GM18499 (cell line): ENCODE results near the gene BTN3A1.
A peak's percentile ranks its signal among the peaks of the same experiment; 100 is the strongest.
"Not testable (repeated sequence)": the region's sequence is repeated elsewhere in the genome, so short reads cannot be mapped to it uniquely, and the experiment has no call there.

Experiments
- ATAC-seq: cut with Tn5 transposase; IDR thresholded peaks from one replicate; pipeline ENCODE4 v1.9.1; 2021; ENCODE audit warnings: moderate number of reproducible peaks; ENCODE audit not compliant: insufficient read depth, unreplicated experiment

BTN3A1 gene

DNA sequence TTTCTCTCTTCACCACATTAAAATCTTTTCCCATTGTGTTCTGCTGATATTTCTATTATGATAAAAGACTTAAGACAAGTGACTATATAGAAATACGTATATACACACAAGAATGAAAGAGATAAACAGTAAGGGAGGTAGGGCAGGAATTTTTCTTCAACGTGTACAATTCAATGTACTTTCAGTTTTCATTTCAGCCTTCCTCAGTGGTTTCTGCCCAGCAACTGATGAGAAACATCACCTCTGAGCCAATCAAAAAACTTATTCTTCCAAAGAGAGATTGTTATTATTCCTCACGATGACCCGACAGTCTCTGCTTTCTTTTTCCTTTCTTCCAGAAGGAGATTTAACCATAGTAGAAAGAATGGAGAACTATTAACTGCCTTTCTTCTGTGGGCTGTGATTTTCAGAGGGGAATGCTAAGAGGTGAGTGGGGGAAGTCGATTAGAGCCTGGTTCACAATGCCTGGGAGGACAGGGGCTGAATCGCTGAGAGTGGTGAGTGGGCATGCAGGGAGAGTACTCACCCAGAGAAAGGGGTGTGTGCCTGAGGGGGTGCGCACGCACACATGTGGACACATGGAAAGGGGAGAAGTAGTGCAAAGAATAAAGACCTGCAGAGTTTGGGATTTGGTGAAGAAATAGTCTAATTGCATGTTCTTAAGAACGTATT lies at the start of gene BTN3A1:
Gene BTN3A1, plus strand, starts transcription at position 289 of the 672 bp plus-strand sequence. CDS start 3,289 bp downstream, outside the sequence.
- peak; percentile 82 for ATAC-seq

GRCh38 chr6:26352315-26352714 lies 49.8 kb upstream of the BTN3A1 start:
- no peak for ATAC-seq

DNA sequence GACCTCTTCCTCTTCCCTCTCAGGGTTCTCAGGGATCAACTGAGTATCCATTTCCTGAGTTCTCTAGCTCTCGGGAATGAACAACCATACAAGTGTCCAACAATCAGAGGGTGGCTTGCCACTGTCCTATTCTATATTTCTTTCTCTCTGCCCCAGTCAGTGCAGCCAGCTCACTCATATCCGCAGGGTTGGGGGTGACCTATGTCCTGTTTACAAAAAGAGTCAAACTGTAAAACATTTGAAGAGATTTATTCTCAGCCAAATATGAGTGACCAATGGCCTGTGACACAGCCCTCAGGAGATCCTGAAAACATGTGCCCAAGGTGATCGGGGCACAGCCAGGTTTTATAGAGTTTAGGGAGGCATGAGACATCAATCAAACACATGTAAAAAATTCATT lies 47.9 kb upstream of the BTN3A1 start:
- ATAC-seq, result no peak

- no peak for ATAC-seq
These were observed 46.7 kb upstream of the BTN3A1 start for GRCh38 chr6:26355366-26355765.

DNA sequence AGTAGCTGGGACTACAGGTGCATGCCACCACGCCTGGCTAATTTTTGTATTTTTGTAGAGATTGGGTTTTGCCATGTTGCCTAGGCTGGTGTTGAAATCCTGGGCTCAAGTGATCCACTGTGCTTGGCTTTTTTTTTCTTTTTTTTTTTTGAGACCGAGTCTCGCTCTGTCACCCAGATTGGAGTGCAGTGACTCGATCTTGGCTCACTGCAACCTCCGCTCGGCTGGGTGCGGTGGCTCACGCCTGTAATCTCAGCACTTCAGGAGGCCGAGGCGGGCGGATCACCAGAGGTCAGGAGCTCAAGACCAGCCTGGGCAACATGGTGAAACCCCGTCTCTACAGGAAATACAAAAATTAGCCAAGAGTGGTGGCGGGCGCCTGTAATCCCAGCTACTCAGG lies 44.5 kb upstream of the BTN3A1 start:
- not testable (repeated sequence) for ATAC-seq

GRCh38 chr6:26358511-26358981 lies 43.5 kb upstream of the BTN3A1 start:
- peak; percentile 57 for ATAC-seq

DNA sequence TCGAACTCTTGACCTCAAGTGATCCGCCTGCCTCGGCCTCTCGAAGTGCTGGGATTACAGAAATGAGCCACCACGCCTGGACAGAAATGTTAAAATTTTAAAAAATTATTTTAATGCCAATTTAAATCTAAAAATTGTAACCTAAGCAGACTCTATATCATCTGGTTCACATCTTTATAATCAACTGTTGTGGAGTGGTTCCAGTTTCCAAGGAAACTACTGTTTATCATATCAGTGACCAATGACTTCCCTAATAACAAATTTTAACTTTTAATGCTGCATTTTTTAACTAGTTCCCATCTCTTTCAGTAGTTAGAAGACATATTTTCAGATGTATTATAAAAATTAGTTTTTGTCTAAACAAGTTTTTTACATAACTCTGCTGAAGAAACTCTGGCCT lies 42.3 kb upstream of the BTN3A1 start:
- no peak for ATAC-seq

- no peak for ATAC-seq
These were observed 41.3 kb upstream of the BTN3A1 start for GRCh38 chr6:26360451-26361416.

GRCh38 chr6:26361544-26361943 lies 40.5 kb upstream of the BTN3A1 start:
- no peak for ATAC-seq

DNA sequence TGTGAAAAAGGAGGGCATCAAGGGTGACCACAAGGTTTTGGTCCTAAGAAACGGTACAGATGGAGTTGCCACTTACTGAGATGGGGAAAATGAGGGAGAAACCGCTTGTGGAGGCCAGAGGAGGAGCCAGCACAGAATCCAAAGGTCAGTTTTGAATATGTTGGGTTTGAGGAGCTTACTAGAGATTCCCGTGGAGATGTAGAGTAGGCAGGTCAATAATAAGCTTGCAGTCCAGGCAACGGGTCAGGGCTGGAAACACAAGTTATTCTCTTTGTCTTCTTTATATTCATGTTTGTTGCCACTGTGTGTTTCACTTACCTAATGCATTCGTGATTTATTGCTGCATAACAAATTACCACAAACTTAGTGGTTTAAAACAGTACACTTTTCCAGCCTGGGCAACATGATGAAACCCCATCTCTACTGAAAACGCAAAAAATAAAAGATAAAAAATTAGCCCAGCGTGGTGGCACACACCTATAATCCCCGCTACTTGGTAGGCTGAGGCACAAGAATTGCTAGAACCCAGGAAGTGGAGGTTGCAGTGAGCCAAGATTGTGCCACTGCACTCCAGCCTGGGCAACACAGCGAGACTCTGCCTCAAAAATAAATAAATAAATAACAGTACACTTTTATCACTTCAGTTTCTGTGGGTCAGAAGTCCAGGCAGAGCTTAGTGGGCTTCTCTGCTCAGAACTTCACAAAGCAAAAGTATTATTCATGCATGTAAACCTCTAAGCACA lies 39.8 kb upstream of the BTN3A1 start:
- ATAC-seq, result no peak

DNA sequence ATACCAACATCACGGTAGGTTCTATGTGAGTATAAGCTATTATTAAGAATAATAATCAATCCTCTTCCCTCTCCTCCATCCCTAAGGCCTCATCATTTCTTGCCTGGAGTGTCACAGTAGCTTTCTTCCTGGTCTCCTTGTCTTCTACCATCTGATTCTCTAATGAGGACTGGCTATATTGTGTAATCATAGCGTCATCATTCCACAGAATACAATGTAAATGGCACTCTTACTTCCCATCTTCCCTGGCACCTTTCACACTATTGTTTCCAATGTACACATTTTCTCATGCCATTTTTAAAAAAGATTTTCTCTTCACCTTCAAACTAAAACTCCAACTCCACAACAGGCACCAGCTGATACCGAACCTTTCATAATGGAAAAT lies 39.2 kb upstream of the BTN3A1 start:
- no peak for ATAC-seq

DNA sequence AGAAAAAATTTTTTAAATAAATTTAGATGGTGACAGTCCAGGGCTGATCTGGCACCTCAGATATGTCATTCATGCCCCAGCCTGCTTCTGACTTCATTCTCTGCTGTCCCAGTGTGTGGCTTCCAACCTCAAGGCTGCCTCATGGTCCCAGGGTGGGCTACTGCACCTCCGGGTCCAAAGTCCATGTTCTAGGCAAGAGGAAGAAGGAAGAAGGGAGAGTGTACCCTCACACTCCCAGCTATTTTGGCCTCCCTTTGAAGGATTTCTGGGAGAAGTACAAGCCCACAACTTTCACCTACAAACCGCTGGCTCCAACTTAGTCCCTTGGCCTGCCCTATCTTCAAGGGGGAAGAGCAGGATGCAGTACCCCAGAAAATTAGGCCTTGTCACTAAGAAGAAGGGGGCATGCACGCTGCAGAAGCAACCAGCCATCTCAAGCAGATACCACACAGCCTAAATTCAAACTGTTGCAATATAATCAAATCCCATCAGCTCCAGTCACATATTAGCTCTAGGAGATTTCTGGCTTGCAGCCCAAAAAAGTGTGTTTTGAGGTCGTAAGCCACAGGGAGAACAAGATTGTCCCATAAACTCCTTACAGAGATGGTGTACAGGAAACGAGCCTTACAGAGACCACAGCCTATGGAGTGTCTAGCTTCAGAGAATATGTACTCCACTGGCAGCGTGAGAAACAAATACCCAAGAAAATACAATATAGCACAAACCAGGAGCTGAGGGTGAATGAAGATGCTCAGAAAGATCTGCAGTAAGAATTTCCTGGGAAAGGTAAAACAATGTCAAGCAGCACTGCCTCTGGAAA lies 38.0 kb upstream of the BTN3A1 start:
- no peak for ATAC-seq

DNA sequence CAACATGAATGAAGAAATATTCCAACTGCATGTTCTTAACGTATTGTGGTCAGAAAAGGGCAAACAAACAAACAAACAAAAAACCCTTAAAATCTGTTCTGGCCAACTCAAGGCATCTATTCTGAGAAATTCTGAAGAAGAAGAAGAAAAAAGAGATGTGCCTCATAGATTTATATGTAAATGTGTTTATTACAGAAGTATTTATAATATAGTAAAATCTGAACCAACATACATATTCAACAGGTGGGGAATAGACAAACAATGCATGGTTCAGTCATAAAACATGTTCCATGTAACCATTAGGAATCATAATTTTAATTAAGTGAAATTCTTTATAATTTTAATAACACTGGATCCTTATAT lies 36.5 kb upstream of the BTN3A1 start:
- no peak for ATAC-seq

DNA sequence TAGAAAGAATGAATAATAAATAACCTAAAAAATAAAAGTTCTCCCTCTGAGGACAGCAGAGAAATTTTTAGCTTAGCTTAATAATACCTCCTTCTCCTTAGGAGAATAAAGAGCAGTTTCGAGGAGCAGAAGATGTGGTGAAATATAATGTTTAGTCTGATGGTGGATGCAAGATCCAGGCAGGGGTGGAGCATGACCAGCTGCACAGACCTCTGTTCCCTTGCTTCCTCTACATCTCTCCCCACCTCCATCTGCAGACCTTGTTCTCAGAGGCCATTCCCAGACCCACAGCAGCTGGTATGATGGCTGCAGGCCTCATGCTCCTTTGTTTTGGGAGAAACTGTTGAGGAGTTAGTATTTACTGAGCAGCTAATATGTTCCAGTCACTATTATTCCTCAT lies 35.6 kb upstream of the BTN3A1 start:
- no peak for ATAC-seq

- no peak for ATAC-seq
These were observed 35.0 kb upstream of the BTN3A1 start for GRCh38 chr6:26367114-26367513.

DNA sequence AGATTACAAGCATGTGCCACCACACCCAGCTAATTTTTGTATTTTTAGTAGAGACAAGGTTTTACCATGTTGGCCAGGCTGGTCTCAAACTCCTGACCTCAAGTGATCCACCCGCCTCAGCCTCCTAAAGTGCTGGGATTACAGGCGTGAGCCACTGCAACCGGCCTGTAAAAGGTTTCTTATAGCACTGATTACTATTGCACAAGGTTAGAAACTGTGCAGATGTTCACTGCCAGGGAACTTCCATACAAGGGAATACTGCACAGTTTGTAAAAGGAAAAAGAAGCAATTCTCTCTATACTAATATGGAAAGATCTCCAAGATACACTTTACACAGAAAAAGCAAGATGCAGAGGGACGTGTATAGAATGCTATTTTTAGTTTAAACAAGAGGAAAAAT lies 30.3 kb upstream of the BTN3A1 start:
- ATAC-seq, result not testable (repeated sequence)

- no peak for ATAC-seq
These were observed 29.5 kb upstream of the BTN3A1 start for GRCh38 chr6:26372308-26373144.

- ATAC-seq, result no peak
These were observed 26.8 kb upstream of the BTN3A1 start for GRCh38 chr6:26375270-26375669.

- ATAC-seq, result no peak
These were observed 24.4 kb upstream of the BTN3A1 start for GRCh38 chr6:26377719-26378118.
